Calu3 (cell line): ENCODE measurements around the gene OR2A5. TPM values are rescaled to one million over a fixed set of nuclear protein-coding genes. Genes with fewer than 3 reads are reported as not detected.

ENCODE experiments used
- Bru-seq: library from RNA; stranded (reverse); fragments of 400-500 nt; gene quantifications from one replicate; lab custom pipeline; 2021; lab: Mats Ljungman, UMichigan
- BruChase-seq, 2 experiments: library from RNA; stranded (reverse); fragments of 400-500 nt; gene quantifications; one replicate each; lab custom pipeline; 2021; lab: Mats Ljungman, UMichigan
- BruUV-seq: library from RNA; stranded (reverse); fragments of 400-500 nt; replicated peaks from 2 replicates; lab custom pipeline; 2021; lab: Mats Ljungman, UMichigan
- CTCF ChIA-PET: fragments of 300-600 bp; sonication (Branson Sonifier 250); formaldehyde crosslinking; loops from one replicate; lab custom pipeline; 2022; ENCODE audit warnings: antibody characterized with exemption; lab: Charles Lee
- DNase-seq: peaks from one replicate; pipeline ENCODE4 v3.0.0; 2022
- H3K27ac Mint-ChIP-seq: one replicate; pipeline ENCODE4 v1.8.0; 2022; ENCODE audit warnings: mixed read lengths; ENCODE audit not compliant: unreplicated experiment
- H3K27me3 Mint-ChIP-seq: one replicate; pipeline ENCODE4 v1.8.0; 2022; ENCODE audit warnings: mixed read lengths; ENCODE audit not compliant: unreplicated experiment
- H3K36me3 Mint-ChIP-seq: one replicate; pipeline ENCODE4 v1.8.0; 2022; ENCODE audit warnings: mild to moderate bottlenecking, moderate library complexity, mixed read lengths; ENCODE audit not compliant: insufficient read depth, unreplicated experiment
- H3K4me1 Mint-ChIP-seq: one replicate; pipeline ENCODE4 v1.8.0; 2022; ENCODE audit warnings: mild to moderate bottlenecking, low read depth, mixed read lengths; ENCODE audit not compliant: unreplicated experiment
- H3K4me3 Mint-ChIP-seq: one replicate; pipeline ENCODE4 v1.8.0; 2022; ENCODE audit warnings: mild to moderate bottlenecking, low read depth, moderate library complexity, mixed read lengths; ENCODE audit not compliant: unreplicated experiment
- H3K9me3 Mint-ChIP-seq: one replicate; pipeline ENCODE4 v1.8.0; 2022; ENCODE audit warnings: low read depth, mixed read lengths; ENCODE audit not compliant: unreplicated experiment
- intact Hi-C: fragments of 100-400 bp; cut with micrococcal nuclease; formaldehyde crosslinking; loops from one replicate; pipeline ENCODE4 v1.10.0; 2022; ENCODE audit not compliant: unreplicated experiment
- long read RNA-seq: library from polyadenylated mRNA; stranded (forward); transcript quantifications from one replicate; pipeline ENCODE4 v2.0.0, GENCODE V29; 2022
- total RNA-seq: library from RNA; stranded (reverse); gene quantifications from 2 replicates; pipeline ENCODE4 v1.2.3, GENCODE V29; 2022
- TF ChIP-seq, protein P1 (sequence below): fragments of 200-600 bp; IDR thresholded peaks from one replicate; pipeline ENCODE4 v1.8.0; 2022; ENCODE audit warnings: antibody characterized with exemption; ENCODE audit not compliant: unreplicated experiment

OR2A5 gene, protein sequence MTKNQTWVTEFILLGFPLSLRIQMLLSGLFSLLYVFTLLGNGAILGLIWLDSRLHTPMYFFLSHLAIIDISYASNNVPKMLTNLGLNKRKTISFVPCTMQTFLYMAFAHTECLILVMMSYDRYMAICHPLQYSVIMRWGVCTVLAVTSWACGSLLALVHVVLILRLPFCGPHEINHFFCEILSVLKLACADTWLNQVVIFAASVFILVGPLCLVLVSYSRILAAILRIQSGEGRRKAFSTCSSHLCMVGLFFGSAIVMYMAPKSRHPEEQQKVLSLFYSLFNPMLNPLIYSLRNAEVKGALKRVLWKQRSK
- total RNA-seq: not detected in 2 replicates
- Bru-seq, nascent RNA: not detected
- not detected for BruChase-seq, experiment 1, labeled RNA remaining after a 6-hour chase
- not detected for BruChase-seq, experiment 2, labeled RNA remaining after a 2-hour chase
- long read RNA-seq: 0 reads

DNA sequence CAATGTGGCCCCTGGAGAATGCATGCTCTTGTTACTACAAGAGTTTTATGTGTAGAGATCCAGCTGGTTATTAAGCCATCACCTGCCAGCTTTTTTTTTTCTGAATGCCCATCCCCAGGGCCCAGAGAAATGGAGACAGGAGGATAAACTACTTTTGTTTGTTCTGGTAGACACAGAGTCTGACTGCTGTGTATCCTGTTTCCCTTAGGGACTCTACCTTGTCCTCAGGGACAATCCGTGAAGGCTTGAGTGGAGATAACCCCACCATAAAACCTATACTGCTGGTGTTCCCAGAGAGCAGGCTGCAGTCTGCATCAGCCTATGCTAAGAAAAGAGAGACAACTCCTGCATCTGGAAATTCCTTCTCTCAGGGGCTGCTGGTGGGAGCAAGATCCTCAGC lies at the start of gene OR2A5:
Gene OR2A5 (plus strand): TSS at position 301 of the 400 bp plus-strand sequence. CDS start 1,454 bp downstream, outside the sequence.
- no peak within 1 kb of the TSS for H3K4me3 Mint-ChIP-seq
- no peak for DNase-seq
- peaks cover 17% of the 10 kb centered on the region for H3K27me3 Mint-ChIP-seq
- intact Hi-C loops: no loop called here
- CTCF ChIA-PET: no interaction called here
- TF ChIP-seq, protein P1, sequence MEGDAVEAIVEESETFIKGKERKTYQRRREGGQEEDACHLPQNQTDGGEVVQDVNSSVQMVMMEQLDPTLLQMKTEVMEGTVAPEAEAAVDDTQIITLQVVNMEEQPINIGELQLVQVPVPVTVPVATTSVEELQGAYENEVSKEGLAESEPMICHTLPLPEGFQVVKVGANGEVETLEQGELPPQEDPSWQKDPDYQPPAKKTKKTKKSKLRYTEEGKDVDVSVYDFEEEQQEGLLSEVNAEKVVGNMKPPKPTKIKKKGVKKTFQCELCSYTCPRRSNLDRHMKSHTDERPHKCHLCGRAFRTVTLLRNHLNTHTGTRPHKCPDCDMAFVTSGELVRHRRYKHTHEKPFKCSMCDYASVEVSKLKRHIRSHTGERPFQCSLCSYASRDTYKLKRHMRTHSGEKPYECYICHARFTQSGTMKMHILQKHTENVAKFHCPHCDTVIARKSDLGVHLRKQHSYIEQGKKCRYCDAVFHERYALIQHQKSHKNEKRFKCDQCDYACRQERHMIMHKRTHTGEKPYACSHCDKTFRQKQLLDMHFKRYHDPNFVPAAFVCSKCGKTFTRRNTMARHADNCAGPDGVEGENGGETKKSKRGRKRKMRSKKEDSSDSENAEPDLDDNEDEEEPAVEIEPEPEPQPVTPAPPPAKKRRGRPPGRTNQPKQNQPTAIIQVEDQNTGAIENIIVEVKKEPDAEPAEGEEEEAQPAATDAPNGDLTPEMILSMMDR: no peak
- H3K27ac Mint-ChIP-seq: no peak within 1 kb of the TSS
- no peaks in the 10 kb centered on the region for H3K4me1 Mint-ChIP-seq
- BruUV-seq: no TSS peak
- H3K9me3 Mint-ChIP-seq: no peaks in the 10 kb centered on the region
- H3K36me3 Mint-ChIP-seq: no peaks in the 10 kb centered on the region

DNA sequence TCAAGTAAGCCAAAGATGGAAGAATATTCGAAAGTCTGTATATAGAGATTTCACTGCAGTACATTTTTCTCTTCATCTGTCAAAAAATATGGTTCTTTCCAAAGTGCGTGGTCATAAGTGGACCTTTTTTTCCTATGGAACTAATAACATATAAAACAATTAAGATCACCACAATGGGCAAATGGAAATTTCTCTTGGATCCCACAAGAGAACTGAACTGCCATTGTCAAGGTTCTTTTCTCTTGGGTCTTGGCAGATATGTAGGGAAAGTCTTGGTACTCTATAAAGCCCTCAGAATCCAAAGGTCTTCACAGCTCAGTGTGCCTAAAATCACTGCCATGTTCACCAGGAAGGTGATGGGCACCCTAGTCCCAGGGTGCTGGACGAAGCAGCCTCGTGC lies 48.7 kb upstream of the OR2A5 start, which contains the start of gene OR6B1:
Gene OR6B1 (plus strand): TSS at position 301 of the 400 bp plus-strand sequence. CDS start 3,677 bp downstream, outside the sequence.
- intact Hi-C loops: no loop called here
- CTCF ChIA-PET: no interaction called here
- H3K9me3 Mint-ChIP-seq: peaks cover 6% of the 10 kb centered on the region
- H3K4me3 Mint-ChIP-seq: no peak within 1 kb of the TSS
- H3K36me3 Mint-ChIP-seq: no peaks in the 10 kb centered on the region
- H3K4me1 Mint-ChIP-seq: no peaks in the 10 kb centered on the region
- TF ChIP-seq, protein P1: no peak
- BruUV-seq: no TSS peak
- no peak within 1 kb of the TSS for H3K27ac Mint-ChIP-seq
- DNase-seq: no peak
- peaks cover 25% of the 10 kb centered on the region for H3K27me3 Mint-ChIP-seq

DNA sequence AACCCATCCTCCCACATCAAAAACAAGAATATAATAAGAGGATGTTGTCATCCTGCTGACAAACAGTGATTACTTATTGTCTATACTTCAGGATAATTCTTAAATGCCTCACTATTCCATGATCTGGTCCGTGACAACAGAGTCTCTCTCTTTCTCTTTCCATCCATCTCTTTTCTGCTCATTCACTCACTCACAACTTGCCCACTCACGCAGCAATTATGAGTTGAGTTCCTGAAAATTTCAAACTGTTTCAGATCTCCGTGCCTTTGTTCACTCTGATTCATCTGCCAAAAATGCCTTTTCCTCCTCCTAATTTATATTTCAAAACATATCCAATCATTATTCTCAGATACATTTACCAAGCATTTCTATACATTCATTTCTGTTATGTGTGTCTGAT lies 47.2 kb upstream of the OR2A5 start:
- CTCF ChIA-PET: no interaction called here
- Mint-ChIP-seq H3K36me3 (no peaks in the 10 kb centered on the region), H3K4me3 (no peak overlapping the region), H3K27ac (no peak overlapping the region), H3K27me3 (peaks cover 25% of the 10 kb centered on the region), H3K9me3 (peaks cover 6% of the 10 kb centered on the region), H3K4me1 (no peaks in the 10 kb centered on the region)
- no peak for DNase-seq
- TF ChIP-seq, protein P1: no peak
- no TSS peak for BruUV-seq
- intact Hi-C loops: no loop called here

DNA sequence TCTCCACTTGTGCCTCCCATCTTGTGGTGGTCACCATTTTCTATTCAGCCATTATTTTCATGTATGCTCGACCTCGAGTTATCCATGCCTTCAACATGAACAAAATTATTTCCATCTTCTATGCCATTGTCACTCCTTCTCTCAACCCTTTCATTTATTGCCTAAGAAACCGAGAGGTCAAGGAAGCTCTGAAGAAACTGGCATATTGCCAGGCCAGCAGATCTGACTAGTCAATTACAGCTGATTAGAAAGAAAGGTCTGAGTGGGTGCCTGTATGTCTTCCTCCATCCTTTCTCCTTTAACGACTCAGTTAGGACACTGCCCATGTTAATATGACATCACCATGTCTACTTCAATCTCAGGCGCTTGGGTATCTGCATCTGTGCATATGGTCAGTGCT lies 44.0 kb upstream of the OR2A5 start:
- peaks cover 25% of the 10 kb centered on the region for H3K27me3 Mint-ChIP-seq
- peaks cover 18% of the 10 kb centered on the region for H3K9me3 Mint-ChIP-seq
- intact Hi-C loops: no loop called here
- no peaks in the 10 kb centered on the region for H3K4me1 Mint-ChIP-seq
- H3K36me3 Mint-ChIP-seq: no peaks in the 10 kb centered on the region
- no peak overlapping the region for H3K4me3 Mint-ChIP-seq
- no TSS peak for BruUV-seq
- H3K27ac Mint-ChIP-seq: no peak overlapping the region
- CTCF ChIA-PET: no interaction called here
- TF ChIP-seq, protein P1: no peak
- no peak for DNase-seq
